ENCODE data around the gene CD44. TPM values are rescaled to one million over a fixed set of nuclear protein-coding genes. Genes with fewer than 3 reads are reported as not detected.

The CD44 gene
- total RNA-seq, 1 experiment from 2014 or later: 211 TPM

DNA sequence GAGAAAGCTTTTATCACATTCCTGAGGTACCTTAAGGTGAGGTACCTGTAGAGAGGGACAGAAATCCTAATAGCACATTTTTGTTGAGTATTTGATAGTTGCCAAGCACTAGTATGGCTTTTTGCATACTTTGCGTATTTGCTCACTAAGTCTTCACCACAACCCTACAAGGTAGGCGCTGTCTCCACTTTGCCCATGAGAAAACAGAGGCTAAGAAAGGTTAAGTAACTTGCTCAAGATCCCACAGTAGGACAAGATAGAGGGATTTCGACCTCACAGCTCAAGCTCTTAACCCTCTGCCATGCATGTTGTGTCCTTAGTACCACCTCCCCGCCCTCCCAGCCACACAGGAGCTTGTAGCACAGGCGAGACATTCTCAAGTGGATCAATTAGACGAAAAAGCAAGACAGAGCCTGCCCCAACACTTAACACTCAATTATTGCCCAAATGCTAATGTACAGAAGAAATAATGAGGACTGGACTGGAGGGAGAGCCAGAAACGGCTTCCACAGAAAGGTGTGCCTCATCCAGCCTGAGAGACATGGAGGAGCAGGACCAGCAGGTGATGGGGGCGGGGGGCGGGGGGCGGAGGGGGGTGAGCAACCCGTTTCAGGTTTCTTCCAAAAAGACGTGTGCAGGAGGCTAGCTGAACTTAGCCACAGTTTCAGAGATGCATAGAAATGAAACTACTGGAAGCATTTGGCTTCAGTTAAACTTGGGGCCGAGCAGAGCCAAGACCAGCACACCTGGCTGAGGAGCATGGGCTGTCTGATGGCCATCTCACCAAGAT, 26.7 kb upstream of the CD44 start:
- DNase-seq (ENCODE audit: low spot score): peak; percentile 33

DNA sequence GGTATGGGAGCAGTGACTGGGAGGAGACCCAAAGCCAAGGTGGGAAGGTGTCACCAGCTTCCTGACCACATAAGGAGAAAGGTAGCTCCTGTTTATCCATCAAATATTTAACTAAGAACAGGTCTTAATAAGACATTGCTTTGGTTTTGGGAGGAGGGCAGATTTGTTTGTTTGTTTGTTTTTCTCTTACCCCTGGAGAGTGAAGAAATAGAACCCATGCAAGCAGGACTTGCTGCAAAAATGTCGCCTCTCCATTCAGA, 26.2 kb upstream of the CD44 start:
- no peak for DNase-seq (ENCODE audit: low spot score)

- DNase-seq (ENCODE audit: low spot score): no peak
Observed at GRCh38 chr11:35114906-35115687, 23.9 kb upstream of the CD44 start.

GRCh38 chr11:35115688-35116030, 23.3 kb upstream of the CD44 start:
- no peak for DNase-seq (ENCODE audit: low spot score)

DNA sequence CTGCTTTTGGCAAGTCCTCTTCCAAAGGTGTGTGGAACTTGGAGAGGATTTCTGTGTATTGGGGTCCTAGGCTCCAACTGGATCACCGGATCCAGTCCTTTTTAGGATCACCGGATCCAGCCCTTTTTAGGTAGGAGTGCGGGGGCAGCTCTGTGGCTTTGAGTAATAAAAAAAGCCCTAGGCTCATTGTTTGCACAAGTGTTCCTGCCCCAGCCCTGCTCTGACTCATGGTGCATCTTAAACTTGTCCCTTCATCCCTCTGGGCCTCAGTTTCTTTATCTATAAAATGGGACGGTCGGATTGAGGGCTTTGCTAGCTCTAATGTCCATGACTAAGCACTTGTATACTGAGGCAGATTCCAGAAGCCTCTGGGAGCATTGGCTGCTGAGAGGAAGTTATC, 22.7 kb upstream of the CD44 start:
- no peak for DNase-seq (ENCODE audit: low spot score)

- DNase-seq (ENCODE audit: low spot score): peak; percentile 39
Observed at GRCh38 chr11:35116762-35117640, 22.0 kb upstream of the CD44 start.

- DNase-seq (ENCODE audit: low spot score): no peak
Observed at GRCh38 chr11:35118906-35119305, 20.1 kb upstream of the CD44 start.

GRCh38 chr11:35121326-35121865, 17.6 kb upstream of the CD44 start:
- no peak for DNase-seq (ENCODE audit: low spot score)

- no peak for DNase-seq (ENCODE audit: low spot score)
Observed at GRCh38 chr11:35122308-35122707, 16.7 kb upstream of the CD44 start.

DNA sequence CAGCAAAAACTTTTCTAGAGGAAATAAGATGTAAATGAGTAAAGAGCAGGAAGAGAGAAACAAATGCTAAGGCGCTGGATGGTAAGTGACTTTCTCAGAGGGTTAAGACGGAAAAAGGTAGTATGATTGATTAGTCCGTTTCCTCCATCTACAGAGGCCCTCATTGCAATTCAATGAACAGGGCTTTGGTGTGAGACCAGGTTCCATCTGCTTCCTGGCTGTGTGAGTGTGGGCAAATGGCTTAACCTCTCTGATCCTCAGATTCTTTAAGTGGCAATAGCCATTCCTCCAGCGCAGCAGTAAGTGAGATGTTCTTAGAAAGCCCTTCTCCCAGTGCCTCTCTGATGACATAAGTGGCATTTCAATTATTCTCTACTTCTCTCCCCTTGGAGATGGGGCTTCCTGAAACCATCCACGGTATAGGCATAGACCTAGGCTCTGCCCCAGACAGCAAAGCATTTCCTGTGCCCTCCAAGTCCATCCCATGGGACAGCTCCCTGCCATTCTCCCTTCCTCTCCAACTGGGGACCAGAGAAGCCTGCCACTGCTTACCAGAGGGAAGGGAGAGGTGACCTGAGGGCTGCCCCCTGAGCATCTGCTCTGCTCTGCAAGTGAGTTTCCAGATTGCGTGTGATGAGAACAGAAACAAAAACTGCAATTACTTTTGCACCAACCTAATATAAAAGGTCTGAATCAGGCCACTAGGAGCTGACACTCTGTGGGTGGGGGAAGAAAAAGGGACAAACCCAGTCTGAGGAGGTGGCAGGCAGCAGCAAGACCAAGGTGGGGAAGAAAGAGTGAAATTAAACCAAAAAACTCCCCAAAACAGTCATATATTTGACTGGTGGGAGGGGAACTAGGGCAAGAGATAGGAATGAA, 12.7 kb upstream of the CD44 start:
- no peak for DNase-seq (ENCODE audit: low spot score)

GRCh38 chr11:35126879-35127581, 11.9 kb upstream of the CD44 start:
- DNase-seq (ENCODE audit: low spot score): no peak

DNA sequence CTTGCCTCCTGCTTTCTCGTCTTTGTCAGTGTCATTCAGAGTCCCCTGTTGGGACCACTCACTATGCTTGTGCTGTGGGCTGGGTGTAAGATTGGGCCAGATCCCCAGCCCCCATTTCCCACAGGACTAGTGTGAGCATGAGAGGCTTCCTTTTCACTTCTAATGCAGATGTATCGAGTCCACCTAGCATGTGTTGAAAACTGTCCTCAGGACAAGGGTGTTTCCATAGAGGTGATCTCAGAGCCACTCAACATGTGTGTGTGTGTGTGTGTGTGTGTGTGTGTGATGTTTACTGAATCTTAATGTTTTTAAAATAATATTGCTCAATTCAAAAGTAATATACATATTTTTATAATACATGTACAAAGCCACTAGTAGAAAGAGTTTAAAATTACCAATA, 11.4 kb upstream of the CD44 start:
- DNase-seq (ENCODE audit: low spot score): no peak

- DNase-seq (ENCODE audit: low spot score): no peak
Observed at GRCh38 chr11:35131094-35131493, 7.9 kb upstream of the CD44 start.

GRCh38 chr11:35131886-35132285, 7.1 kb upstream of the CD44 start:
- no peak for DNase-seq (ENCODE audit: low spot score)

DNA sequence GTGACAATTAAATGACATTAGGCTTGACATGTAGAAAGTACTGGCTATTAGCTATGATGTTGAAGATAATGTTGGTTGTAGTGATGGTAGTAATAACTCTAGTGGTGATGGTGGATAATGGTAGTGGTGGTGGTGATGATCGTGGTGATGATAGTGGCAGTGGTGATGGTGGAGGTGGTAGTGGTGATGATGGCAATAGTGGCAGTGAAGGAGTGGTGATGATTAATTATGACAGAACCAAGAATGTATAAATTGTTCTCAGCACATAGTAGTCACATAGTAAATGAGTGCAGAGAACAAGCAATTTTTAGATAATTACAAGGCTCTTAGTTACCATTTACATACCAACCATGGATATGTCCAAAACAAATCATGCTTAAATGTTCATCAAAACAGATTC, 5.3 kb upstream of the CD44 start:
- no peak for DNase-seq (ENCODE audit: low spot score)

DNA sequence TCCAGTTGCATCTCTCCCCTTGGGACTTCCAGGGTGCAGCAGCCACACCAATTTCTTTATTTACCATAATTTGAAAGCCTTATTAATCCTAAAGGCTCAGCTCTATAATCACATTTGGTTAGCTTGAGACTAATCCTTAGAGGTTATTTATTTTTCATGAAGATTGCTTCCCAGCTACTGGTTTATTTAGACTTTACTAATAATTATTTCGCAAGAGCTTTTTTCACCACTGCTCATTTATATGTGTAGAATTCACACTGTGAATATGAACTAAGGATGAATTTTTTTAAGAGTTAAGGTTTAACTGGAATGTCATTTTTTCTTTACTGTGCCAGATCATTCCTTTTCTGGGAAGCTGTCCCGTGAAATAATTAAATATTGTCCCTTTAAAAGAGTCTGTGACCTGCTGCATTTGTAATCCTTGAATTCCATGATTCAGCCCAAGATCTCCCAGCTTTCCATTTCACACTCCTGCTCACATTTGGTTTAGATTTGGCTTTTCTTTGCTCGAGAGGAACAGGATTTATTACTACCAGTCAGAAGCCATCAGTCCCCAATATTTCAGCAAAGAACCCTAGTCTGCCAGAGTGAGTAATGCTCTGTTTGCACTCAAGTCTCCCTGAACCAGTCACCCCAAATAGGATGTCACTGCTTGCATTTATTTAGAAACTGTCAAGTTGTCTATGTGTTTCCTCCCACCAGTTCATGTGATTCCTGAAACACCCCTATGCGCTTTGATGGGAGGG, 4.4 kb upstream of the CD44 start:
- DNase-seq (ENCODE audit: low spot score): no peak

DNA sequence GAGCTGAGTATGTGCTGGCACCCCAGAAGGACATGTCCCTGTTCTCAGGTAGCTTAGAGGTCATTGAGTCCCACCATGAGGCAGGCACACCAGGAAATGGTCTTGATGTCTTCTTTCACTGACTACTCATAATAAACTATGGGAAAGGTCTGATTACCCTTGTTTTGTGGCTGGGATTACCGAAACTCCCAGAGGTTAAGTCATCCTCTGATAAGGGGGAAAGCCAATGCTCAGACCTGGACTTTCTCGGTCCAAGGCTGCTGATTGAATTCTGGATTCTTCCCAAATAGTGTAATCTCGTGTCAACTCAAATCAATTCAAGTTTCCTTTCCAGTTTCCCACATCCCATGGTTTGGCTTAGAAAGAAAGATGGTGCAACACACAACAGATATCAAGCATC, 3.7 kb upstream of the CD44 start:
- DNase-seq (ENCODE audit: low spot score): no peak

DNA sequence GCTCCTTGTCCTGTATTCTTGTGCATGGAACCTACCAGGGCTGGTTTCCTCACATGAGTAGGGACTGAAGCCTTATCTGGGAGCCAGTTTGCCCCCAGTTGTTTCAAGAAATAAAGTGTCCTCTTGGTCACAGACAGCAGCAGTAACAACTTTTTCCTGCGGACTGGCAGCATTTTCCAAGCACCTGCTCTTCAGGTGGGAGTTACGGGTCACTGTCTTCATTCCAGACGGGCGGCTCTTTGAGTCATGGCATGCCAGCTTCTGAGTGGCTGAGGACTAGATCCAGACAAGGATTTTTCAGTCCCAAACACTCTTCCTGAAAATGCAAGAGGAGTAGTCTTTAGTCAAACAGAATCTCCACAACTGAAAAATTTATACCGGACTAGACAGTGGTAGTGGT, 2.7 kb upstream of the CD44 start:
- no peak for DNase-seq (ENCODE audit: low spot score)

GRCh38 chr11:35138058-35138457, 913 bp upstream of the CD44 start:
- DNase-seq (ENCODE audit: low spot score): no peak

GRCh38 chr11:35138606-35138942, 397 bp upstream of the CD44 start:
- peak; percentile 53 for DNase-seq (ENCODE audit: low spot score)

Measured in H4 (cell line).